PC-3 (cell line): ENCODE results near the gene YJEFN3.

Experiments
- CTCF ChIP-seq: fragments of 300-600 bp; sonication (generic); conservative IDR thresholded peaks from 2 replicates; pipeline ENCODE4 v1.5.1; 2017; ENCODE audit warnings: antibody characterized with exemption, low read depth, mild to moderate bottlenecking, low read length
- EZH2 ChIP-seq: fragments of 300-600 bp; sonication (generic); IDR thresholded peaks from one replicate; pipeline ENCODE4 v1.6.1; 2017; ENCODE audit warnings: antibody characterized with exemption, mild to moderate bottlenecking, low read length; ENCODE audit not compliant: unreplicated experiment

- TF ChIP-seq CTCF, result no peak
- no peak for TF ChIP-seq EZH2
Measured at GRCh38 chr19:19504754-19505668, 23.7 kb upstream of the YJEFN3 start.
